ENCODE measurements around the gene TRIM7. TPM values are rescaled to one million over a fixed set of nuclear protein-coding genes. Genes with fewer than 3 reads are reported as not detected.
A peak's percentile ranks its signal among the peaks of the same experiment; 100 is the strongest.

Gene TRIM7
- total and polyA plus RNA-seq, 2 donors (not counting 1 experiment from before 2014, with no cell fraction given): 1.7 to 7.4 TPM

DNA sequence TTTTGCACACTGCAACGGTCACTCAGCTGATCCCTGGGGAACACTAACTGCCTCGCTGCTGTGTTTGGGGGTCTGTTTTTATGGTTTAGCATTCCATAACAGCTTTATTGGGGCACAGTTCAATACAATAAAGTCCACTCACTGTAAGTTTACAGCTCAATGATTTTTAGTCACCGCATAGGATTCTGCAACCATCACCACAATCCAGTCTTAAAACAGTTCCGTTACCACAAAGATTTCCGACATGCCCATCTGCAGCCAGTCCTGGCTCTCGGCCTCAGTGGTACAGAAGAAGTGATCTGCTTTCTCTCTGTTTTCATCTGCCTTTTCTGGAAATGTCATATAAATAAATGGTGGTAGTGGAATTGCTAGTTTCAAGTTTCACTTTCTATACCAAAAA is 34.0 kb downstream of the TRIM7 start:
- no peak overlapping the region for H2AFZ ChIP-seq (ENCODE audit: insufficient read depth, low read depth, low read length, poor library complexity, severe bottlenecking)
- ChIA-PET POLR2A (no interaction called here), CTCF (interaction anchor here (1.1 to 1.3 kb wide), 2 partner anchors 12 to 14 kb away, joined by 3 read pairs; no protein-coding TSS in a partner anchor)
- peaks cover 3 to 49% (median 5%) of the 10 kb centered on the region in 3 donors for H3K9me3 ChIP-seq (ENCODE audit: control extremely low read depth in 1 of 3, control insufficient read depth in 2 of 3, insufficient read depth in 1 of 3, low read length in 2 of 3)
- Mint-ChIP-seq H3K27ac (peak overlapping the region; percentile 47), H3K27me3 (peaks cover 42% of the 10 kb centered on the region), H3K4me3 (no peak overlapping the region), H3K4me1 (peaks cover 46% of the 10 kb centered on the region), H3K9me3 (ENCODE audit: insufficient read depth) (no peaks in the 10 kb centered on the region)
- 53% methylated on average over 3 of the region's 6 CpGs for WGBS (ENCODE audit: insufficient coverage)
- H3K4me2 ChIP-seq (replicated peaks; ENCODE audit: low read depth, low read length, poor library complexity, severe bottlenecking): no peak overlapping the region
- peaks cover 0 to 69% (median 29%) of the 10 kb centered on the region in 4 experiments for H3K27me3 ChIP-seq (replicated peaks in 1 of 4; ENCODE audit: control extremely low read depth in 1 of 4, control insufficient read depth in 3 of 4, insufficient read depth in 4 of 4, low read length in 3 of 4)
- H4K20me1 ChIP-seq (ENCODE audit: control insufficient read depth, insufficient read depth, low read length, poor library complexity, severe bottlenecking): no peaks in the 10 kb centered on the region
- H3K9ac ChIP-seq (ENCODE audit: low read length): no peak overlapping the region
- H3K4me3 ChIP-seq (ENCODE audit: control extremely low read depth in 1 of 5, extremely low read depth in 1 of 5, insufficient read depth in 1 of 5, low read depth in 2 of 5, low read length in 4 of 5): no peak overlapping the region
- no peaks in the 10 kb centered on the region for H3K36me3 ChIP-seq (replicated peaks in 1 of 2; ENCODE audit: control extremely low read depth in 1 of 2, control insufficient read depth in 1 of 2, extremely low read depth in 1 of 2, insufficient read depth in 2 of 2, low read length in 1 of 2)
- H3K4me1 ChIP-seq (ENCODE audit: control insufficient read depth in 2 of 2, insufficient read depth in 2 of 2, low read length in 2 of 2): peaks cover 32 to 41% of the 10 kb centered on the region in 2 donors
- no peak for ATAC-seq (ENCODE audit: low read depth)
- TF ChIP-seq, protein P1, sequence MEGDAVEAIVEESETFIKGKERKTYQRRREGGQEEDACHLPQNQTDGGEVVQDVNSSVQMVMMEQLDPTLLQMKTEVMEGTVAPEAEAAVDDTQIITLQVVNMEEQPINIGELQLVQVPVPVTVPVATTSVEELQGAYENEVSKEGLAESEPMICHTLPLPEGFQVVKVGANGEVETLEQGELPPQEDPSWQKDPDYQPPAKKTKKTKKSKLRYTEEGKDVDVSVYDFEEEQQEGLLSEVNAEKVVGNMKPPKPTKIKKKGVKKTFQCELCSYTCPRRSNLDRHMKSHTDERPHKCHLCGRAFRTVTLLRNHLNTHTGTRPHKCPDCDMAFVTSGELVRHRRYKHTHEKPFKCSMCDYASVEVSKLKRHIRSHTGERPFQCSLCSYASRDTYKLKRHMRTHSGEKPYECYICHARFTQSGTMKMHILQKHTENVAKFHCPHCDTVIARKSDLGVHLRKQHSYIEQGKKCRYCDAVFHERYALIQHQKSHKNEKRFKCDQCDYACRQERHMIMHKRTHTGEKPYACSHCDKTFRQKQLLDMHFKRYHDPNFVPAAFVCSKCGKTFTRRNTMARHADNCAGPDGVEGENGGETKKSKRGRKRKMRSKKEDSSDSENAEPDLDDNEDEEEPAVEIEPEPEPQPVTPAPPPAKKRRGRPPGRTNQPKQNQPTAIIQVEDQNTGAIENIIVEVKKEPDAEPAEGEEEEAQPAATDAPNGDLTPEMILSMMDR (IDR thresholded peaks at IDR 0.05): no peak
- TF ChIP-seq EZH2 (IDR thresholded peaks at IDR 0.05; ENCODE audit: borderline replicate concordance, insufficient read depth, low read depth, low read length, poor library complexity, severe bottlenecking): no peak
- intact Hi-C loops (cut with micrococcal nuclease): loop anchor here (5.0 kb wide), 1 partner anchor 389 kb away; no protein-coding TSS in a partner anchor
- no peak overlapping the region for H3K27ac ChIP-seq (ENCODE audit: low read length in 2 of 2)
- DNase-seq: no peak
- H3K79me2 ChIP-seq (ENCODE audit: control insufficient read depth, insufficient read depth, low read length): no peaks in the 10 kb centered on the region

GRCh38 chr5:181170237-181170825 is 34.7 kb downstream of the TRIM7 start:
- no peaks in the 10 kb centered on the region for H3K9me3 Mint-ChIP-seq (ENCODE audit: insufficient read depth)
- no peaks in the 10 kb centered on the region for H3K79me2 ChIP-seq (ENCODE audit: control insufficient read depth, insufficient read depth, low read length)
- 17% methylated on average over 31 of the region's 33 CpGs for WGBS (ENCODE audit: insufficient coverage)
- DNase-seq (no peak), ATAC-seq (ENCODE audit: low read depth) (no peak)
- peaks cover 48% of the 10 kb centered on the region for H3K4me1 Mint-ChIP-seq
- intact Hi-C loops (cut with micrococcal nuclease): loop anchor here (5.0 kb wide), 1 partner anchor 388 kb away; no protein-coding TSS in a partner anchor
- peak overlapping the region; percentile 49 for H3K4me3 Mint-ChIP-seq
- no peaks in the 10 kb centered on the region for H3K36me3 ChIP-seq (replicated peaks in 1 of 2; ENCODE audit: control extremely low read depth in 1 of 2, control insufficient read depth in 1 of 2, extremely low read depth in 1 of 2, insufficient read depth in 2 of 2, low read length in 1 of 2)
- H3K27ac Mint-ChIP-seq: peak overlapping the region; percentile 76
- TF ChIP-seq EZH2 (IDR thresholded peaks at IDR 0.05; ENCODE audit: borderline replicate concordance, insufficient read depth, low read depth, low read length, poor library complexity, severe bottlenecking): no peak
- TF ChIP-seq, protein P1 (IDR thresholded peaks at IDR 0.05): no peak
- H4K20me1 ChIP-seq (ENCODE audit: control insufficient read depth, insufficient read depth, low read length, poor library complexity, severe bottlenecking): no peaks in the 10 kb centered on the region
- peaks cover 0 to 70% (median 30%) of the 10 kb centered on the region in 4 experiments for H3K27me3 ChIP-seq (replicated peaks in 1 of 4; ENCODE audit: control extremely low read depth in 1 of 4, control insufficient read depth in 3 of 4, insufficient read depth in 4 of 4, low read length in 3 of 4)
- H3K4me1 ChIP-seq (ENCODE audit: control insufficient read depth in 2 of 2, insufficient read depth in 2 of 2, low read length in 2 of 2): peaks cover 32 to 41% of the 10 kb centered on the region in 2 donors
- no peak overlapping the region for H2AFZ ChIP-seq (ENCODE audit: insufficient read depth, low read depth, low read length, poor library complexity, severe bottlenecking)
- ChIA-PET CTCF (interaction anchor here (1.1 to 1.3 kb wide), 2 partner anchors 12 to 14 kb away, joined by 3 read pairs; no protein-coding TSS in a partner anchor), POLR2A (no interaction called here)
- H3K27ac ChIP-seq (ENCODE audit: low read length in 2 of 2): no peak overlapping the region
- peaks cover 3 to 49% (median 5%) of the 10 kb centered on the region in 3 donors for H3K9me3 ChIP-seq (ENCODE audit: control extremely low read depth in 1 of 3, control insufficient read depth in 2 of 3, insufficient read depth in 1 of 3, low read length in 2 of 3)
- H3K27me3 Mint-ChIP-seq: peaks cover 46% of the 10 kb centered on the region
- H3K4me3 ChIP-seq (ENCODE audit: control extremely low read depth in 1 of 5, extremely low read depth in 1 of 5, insufficient read depth in 1 of 5, low read depth in 2 of 5, low read length in 4 of 5): no peak overlapping the region
- no peak overlapping the region for H3K9ac ChIP-seq (ENCODE audit: low read length)
- H3K4me2 ChIP-seq (replicated peaks; ENCODE audit: low read depth, low read length, poor library complexity, severe bottlenecking): peak overlapping the region; percentile 45
